ENCODE data around the gene DDB1.

DNA sequence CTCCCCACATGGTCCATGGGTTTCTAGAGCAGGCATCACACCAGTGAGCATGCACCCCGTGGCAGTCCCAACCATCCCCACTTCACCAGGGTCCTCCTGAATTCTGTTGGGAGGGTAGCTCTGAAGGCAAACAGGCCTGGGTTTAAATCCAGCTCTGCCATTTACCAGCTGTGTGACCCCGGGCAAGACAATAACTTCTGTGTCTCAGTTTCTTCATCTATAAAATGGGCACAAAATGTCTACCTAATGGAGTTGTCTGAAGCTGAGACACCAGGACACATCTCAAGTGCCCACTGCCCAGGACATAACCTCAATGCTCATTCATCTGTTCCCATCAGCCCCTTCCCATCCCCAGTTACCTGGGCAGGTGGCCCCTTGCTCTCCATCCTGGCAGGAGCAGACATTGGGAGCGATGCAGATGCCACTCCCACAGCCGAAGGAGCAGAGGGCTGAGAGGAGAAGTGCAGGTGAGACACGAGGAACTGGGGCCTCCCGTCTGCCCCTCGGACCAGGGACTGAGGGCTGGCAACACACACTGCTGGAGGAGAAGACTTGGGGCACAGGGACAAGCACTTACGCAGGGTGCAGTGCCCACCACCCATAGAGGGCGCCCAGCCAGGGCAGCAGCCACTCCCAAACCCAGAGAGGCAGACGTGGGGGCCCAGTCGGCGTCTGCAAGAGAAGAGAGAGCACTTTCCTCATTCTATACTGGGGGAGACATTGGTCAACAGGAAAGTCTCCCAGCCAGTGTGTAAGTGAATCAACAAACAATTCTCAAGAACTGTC, 41.8 kb downstream of the DDB1 start:
- TF ChIP-seq CTCF (IDR thresholded peaks at IDR 0.05) (no peak), POLR2A (IDR thresholded peaks at IDR 0.05) (no peak)
